22Rv1 (cell line): ENCODE measurements around the gene TRIM58.

Experiments
- ZFX ChIP-seq: fragments of 450-650 bp; IDR thresholded peaks from 2 replicates; pipeline ENCODE4 v1.6.1; 2017; ENCODE audit warnings: antibody characterized with exemption, borderline replicate concordance
- TF ChIP-seq, protein P1 (sequence below): fragments of 450-650 bp; IDR thresholded peaks from 2 replicates; pipeline ENCODE4 v1.5.1; 2017; ENCODE audit warnings: mild to moderate bottlenecking

DNA sequence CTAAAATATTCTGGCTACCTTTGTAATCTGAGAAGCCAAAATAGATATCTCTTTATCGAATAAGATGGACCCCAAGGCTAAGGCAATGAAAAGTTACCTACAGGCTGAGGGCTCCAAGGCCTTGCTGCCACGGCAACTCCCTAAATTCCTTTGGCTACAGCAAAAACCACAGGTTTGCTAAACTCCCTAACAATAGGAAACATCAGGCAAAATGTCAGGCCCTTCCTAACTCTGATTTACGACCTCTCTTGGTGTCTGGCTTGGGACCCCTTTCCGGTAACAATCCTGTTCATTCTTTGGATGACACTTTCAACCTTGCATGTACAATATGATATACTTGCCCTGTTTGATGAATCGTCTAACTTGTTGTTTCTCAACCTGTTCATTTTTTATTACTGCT is 51.8 kb downstream of the TRIM58 start:
- TF ChIP-seq, protein P1, sequence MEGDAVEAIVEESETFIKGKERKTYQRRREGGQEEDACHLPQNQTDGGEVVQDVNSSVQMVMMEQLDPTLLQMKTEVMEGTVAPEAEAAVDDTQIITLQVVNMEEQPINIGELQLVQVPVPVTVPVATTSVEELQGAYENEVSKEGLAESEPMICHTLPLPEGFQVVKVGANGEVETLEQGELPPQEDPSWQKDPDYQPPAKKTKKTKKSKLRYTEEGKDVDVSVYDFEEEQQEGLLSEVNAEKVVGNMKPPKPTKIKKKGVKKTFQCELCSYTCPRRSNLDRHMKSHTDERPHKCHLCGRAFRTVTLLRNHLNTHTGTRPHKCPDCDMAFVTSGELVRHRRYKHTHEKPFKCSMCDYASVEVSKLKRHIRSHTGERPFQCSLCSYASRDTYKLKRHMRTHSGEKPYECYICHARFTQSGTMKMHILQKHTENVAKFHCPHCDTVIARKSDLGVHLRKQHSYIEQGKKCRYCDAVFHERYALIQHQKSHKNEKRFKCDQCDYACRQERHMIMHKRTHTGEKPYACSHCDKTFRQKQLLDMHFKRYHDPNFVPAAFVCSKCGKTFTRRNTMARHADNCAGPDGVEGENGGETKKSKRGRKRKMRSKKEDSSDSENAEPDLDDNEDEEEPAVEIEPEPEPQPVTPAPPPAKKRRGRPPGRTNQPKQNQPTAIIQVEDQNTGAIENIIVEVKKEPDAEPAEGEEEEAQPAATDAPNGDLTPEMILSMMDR: no peak
- no peak for TF ChIP-seq ZFX
